HG02870 (cell line): ENCODE measurements around the gene ZEB2.
A peak's percentile ranks its signal among the peaks of the same experiment; 100 is the strongest.
"Not testable (repeated sequence)": the region's sequence is repeated elsewhere in the genome, so short reads cannot be mapped to it uniquely, and the experiment has no call there.

Experiments used
- ATAC-seq: cut with Tn5 transposase; IDR thresholded peaks from one replicate; pipeline ENCODE4 v1.9.1; 2021; ENCODE audit warnings: mild to moderate bottlenecking, moderate library complexity; ENCODE audit not compliant: unreplicated experiment

ZEB2 gene

DNA sequence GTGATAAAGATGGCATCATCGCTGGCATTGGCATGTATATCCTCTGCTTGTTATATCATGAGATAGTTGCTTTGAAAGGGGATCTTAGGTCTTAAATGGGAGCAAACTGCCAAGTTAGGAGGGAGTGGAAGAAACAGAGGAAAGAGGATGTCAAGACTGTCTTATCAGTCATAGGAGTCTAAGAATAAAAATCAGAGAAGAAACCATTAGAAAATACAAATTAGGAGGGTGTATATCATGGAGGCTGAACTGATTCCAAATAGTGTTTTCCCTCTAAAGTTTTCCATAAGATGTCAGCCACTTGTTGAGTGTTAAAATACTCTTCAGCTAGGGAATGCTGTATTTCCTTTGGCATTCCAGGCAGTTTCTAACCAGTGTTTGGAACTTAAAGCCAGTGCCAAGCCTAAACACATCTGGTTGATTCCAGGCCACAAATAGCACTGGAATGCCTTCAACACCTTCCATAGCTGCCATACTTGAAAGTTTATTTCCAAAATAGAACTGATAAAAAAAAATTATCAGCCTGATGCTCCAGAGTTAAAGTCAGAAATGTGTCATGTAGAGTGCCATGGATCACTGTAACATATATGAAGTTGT is 129.4 kb downstream of the ZEB2 start:
- ATAC-seq = no peak

DNA sequence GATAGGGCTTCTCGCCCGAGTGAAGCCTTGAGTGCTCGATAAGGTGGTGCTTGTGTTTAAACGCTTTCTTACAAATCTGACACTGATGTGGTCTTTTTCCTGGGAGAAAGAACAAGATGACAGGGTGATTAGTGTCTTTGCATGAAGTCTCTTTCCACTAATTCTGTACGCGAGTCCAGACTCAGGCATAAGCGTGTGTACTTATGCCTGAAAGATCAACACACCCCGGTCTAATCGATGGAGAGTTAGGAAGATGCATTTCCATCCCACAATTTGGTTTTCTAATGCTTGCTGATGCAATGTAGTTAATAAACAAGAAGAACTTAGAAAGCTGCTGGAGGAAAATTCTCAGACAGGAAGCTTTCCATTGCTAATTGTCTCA is 130.0 kb downstream of the ZEB2 start:
- ATAC-seq = no peak

- ATAC-seq = no peak
Measured at GRCh38 chr2:144389151-144389929, 130.6 kb downstream of the ZEB2 start.

DNA sequence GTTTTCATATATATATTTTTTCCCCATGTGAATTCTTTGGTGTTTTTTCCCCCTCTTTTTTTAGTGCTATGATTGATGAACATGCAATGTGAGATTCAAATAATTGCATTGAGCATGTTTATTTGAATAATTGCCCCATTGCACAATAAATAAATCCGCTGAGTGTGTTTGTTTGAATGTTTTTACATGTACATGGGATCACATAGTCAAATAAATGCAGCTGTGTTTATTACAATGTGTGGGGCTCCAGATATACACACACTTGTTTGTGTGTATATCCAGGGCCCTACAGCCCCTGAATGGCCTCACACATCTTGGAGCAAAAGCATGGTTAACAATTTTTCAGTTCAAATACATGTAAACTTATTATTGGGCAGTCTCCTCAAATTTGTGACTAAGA is 134.5 kb downstream of the ZEB2 start:
- ATAC-seq = no peak

GRCh38 chr2:144383571-144384100 is 136.3 kb downstream of the ZEB2 start:
- no peak for ATAC-seq

GRCh38 chr2:144382849-144383248 is 137.1 kb downstream of the ZEB2 start:
- ATAC-seq = peak; percentile 98

- no peak for ATAC-seq
Measured at GRCh38 chr2:144381716-144382115, 138.2 kb downstream of the ZEB2 start.

- no peak for ATAC-seq
Measured at GRCh38 chr2:144379851-144380311, 140.0 kb downstream of the ZEB2 start.

- no peak for ATAC-seq
Measured at GRCh38 chr2:144378551-144378950, 141.4 kb downstream of the ZEB2 start.

DNA sequence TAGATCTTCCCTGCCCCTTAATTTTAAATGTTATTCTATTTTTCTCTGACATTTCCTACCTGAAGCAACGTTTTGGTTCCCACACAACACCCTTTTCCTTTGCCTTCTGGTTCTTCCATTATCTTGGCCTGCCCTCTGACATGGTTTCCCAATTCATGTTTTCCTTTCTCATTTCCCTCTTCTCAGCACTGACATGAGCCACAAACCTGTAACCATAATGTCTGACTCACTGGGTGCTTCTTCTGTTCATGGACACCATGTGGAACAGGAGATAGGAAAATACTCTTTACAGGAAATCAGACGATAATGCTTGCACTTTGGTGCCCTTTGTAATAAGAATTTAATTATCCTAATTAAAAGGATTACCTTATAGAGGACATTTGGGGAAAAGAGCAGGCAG is 142.0 kb downstream of the ZEB2 start:
- no peak for ATAC-seq

DNA sequence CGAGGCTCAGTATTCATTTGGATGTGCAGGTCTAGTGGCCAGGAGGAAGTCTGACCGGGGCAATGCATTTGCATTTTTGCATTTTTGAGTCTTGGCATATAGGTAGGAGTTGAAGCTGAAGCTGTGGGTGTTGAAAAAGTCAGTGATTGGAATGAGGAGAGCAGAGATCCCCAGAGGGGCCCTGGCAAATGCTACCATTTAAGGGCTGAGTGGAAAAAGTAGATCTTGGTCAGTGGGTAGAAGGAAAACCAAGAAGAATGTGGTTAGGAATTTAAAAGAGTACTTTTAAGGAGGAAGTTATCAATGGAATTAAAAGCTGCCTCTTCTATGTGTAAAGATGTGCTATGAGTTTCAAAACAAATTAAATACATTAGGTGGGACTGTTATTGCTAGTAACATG is 143.0 kb downstream of the ZEB2 start:
- ATAC-seq = no peak

DNA sequence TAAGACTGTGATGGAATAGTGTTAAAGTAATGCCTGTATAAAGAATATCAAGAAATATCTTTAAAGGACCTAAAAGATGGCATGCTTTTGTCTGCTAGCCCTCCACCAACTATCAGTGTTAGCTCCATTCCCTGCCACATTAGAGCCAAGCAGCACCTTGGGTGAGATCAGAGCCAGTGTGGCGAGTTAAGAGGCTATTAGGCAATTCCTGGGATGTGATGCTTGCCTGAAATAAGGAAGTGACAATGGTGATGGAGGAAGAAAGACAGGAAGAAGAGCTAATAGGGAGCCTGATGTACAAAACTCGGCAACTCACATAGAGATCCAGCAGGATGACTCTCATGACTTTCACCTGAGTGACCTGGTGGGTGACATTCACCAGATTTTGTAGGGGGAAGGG is 143.5 kb downstream of the ZEB2 start:
- ATAC-seq = no peak

- peak; percentile 80 for ATAC-seq
Measured at GRCh38 chr2:144374163-144374661, 145.7 kb downstream of the ZEB2 start.

DNA sequence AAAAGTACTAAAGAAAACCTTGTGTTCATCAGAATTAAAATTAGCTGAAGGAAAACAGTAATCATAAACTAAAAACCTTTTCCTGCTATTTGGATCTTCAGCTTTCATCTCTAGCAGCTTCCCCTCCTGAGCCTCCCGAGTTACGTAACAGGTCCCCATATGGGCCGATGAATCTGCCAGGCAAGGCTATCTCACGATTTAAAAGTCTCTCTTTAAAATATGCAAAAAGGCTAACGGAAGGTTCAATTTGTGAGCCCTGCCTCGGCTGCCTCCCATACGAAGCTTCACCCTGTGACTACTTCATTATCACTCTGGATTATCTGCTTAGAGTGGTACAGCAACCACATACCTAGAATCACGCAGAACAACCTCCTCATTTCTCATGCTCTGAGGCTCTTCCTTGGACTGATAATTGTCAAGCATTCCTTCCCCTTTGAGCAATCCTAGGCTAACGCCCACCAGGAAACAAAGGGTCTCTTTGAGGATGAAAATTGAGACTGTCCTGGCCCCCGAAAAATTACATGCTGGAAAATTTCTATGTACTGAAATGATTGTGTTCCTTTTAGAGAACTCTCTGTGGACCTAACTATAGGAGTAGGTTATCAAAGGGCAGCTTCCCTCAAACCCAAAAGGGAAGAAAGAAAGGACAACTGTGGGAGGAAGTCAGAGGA is 147.4 kb downstream of the ZEB2 start:
- ATAC-seq = no peak

GRCh38 chr2:144370937-144371584 is 148.9 kb downstream of the ZEB2 start:
- no peak for ATAC-seq

DNA sequence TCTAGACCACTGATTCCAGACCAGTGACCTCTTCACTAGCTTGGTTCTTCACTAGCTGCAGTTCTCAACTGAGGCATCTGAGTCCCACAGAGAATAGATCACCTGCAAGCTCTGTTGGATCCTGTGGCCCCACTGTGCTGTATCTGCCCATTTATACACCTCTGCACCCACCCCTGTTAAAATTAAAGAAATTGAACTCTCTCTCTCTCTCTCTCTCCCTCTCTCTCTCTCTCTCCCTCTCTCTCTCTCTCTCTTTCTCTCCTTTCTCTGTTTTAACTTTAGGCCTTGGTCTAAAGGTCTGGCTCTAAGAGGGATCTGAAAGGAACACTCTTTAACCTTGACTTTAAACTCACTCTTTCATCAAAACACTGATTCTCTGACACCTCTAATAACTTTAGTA is 150.5 kb downstream of the ZEB2 start:
- ATAC-seq = no peak

DNA sequence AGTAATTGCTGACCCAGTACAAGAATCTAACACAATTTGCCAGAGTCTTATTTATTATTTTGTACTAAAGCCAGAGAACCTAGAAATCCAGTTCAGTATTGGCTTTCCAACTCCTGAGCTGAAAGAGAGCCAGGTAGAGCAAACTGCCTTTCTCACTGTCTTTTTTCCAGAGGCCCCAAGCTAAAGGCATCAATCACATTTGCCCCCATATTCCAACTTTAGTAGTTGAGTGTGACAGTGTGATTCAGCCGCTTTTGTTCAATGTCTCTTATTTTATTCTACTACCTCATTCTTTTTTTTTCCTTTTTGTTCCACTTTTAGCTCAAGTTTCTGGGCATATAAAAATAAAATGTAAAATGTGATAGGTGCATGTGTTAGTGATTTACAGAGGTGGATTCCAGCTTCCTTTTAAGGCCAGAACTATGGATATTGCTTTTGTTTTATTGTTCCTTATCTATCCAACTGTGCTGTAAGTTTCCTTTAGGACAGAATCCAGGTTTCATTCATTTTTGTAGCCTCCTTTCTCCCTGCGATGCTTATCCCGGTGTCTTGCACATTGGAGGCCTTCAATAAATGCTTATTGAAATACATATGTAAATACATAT is 153.0 kb downstream of the ZEB2 start:
- ATAC-seq = no peak

- ATAC-seq = peak; percentile 94
Measured at GRCh38 chr2:144364944-144365738, 154.8 kb downstream of the ZEB2 start.

- not testable (repeated sequence) for ATAC-seq
Measured at GRCh38 chr2:144364247-144364646, 155.7 kb downstream of the ZEB2 start.

DNA sequence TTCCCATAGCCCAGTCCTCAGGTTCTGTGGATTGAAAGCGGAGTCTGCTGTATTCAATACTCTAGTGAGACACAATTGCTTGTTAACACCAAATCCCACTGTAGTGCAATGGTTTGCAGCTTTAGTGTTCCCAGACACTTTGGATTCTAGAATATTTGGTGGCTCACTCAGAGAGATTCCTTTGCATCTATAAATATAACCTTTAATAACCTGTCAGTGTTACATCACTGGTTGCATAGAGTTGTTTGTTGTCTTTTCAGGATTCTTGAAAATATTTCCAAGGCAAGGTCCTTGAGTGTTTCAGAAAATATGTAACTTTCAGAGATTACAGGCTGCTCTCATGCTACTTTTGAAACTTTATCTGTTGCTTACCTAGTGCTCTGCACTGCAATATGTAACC is 157.5 kb downstream of the ZEB2 start:
- no peak for ATAC-seq
